HepG2 (cell line): ENCODE results near the gene MAP1LC3B. TPM values are rescaled to one million over a fixed set of nuclear protein-coding genes. Genes with fewer than 3 reads are reported as not detected.

ENCODE experiments used
- AGO2 ChIP-seq: fragments of 200-400 bp; formaldehyde crosslinking; optimal IDR thresholded peaks from 2 replicates; pipeline ENCODE3; 2017; ENCODE audit warnings: mild to moderate bottlenecking, low read depth, low read length, moderate library complexity
- EEA1 ChIP-seq: sonication (generic); formaldehyde crosslinking; IDR thresholded peaks from 2 replicates; pipeline ENCODE4 v1.5.1; 2020; ENCODE audit warnings: mild to moderate bottlenecking, missing genetic modification reagents, borderline replicate concordance
- KDM2A ChIP-seq: sonication (generic); formaldehyde crosslinking; IDR thresholded peaks from 2 replicates; pipeline ENCODE4 v1.4.0; 2020; ENCODE audit warnings: low read depth, missing genetic modification reagents, borderline replicate concordance
- NBN ChIP-seq: fragments of 450-650 bp; conservative IDR thresholded peaks from 2 replicates; pipeline ENCODE4 v1.6.1; 2017
- POLR2G ChIP-seq: fragments of 200-400 bp; formaldehyde crosslinking; IDR thresholded peaks from 2 replicates; pipeline ENCODE4 v1.6.1; 2018; ENCODE audit warnings: mild to moderate bottlenecking, low read depth, low read length, moderate library complexity
- TBX3 ChIP-seq: fragments of 450-650 bp; IDR thresholded peaks from 2 replicates; pipeline ENCODE4 v1.6.1; 2017; ENCODE audit warnings: antibody characterized with exemption, mild to moderate bottlenecking, inconsistent platforms, borderline replicate concordance
- TGIF2 ChIP-seq: IDR thresholded peaks from 2 replicates; pipeline ENCODE4 v1.6.1; 2016; ENCODE audit warnings: control low read depth, missing compliant biosample characterization
- ZNF616 ChIP-seq: sonication (generic); formaldehyde crosslinking; IDR thresholded peaks from 2 replicates; pipeline ENCODE4 v1.5.0; 2020; ENCODE audit warnings: low read depth, mild to moderate bottlenecking, missing genetic modification reagents
- polyA plus RNA-seq, 8 experiments: library from polyadenylated mRNA; depleted of rRNA in 3 of 8; stranded (reverse) in 7 of 8; unstranded in 1 of 8; fragments of >200 nt; fragmentation: Illumina TruSeq in 4 of 8; extraction: Trizol in 4 of 8; gene quantifications; 2 replicates each; pipeline versions ENCODE4 v1.2.1 to v1.2.3, GENCODE V29; 2011 to 2016; ENCODE audit warnings: low read depth in 4 of 8, missing spikeins in 1 of 8, mixed read lengths in 1 of 8; ENCODE audit not compliant: insufficient read depth in 1 of 8
- total RNA-seq, 5 experiments: library from RNA; depleted of rRNA; stranded (reverse); fragments of >200 nt; fragmentation: Illumina TruSeq; extraction: Trizol; gene quantifications; 2 replicates each; pipeline ENCODE4 v1.2.3, GENCODE V29; 2016; ENCODE audit warnings: low read depth in 1 of 5
- TF ChIP-seq, protein P1 (sequence below): IDR thresholded peaks from 2 replicates; pipeline ENCODE4 v1.6.1; 2012; ENCODE audit warnings: low read length, improper control_type of control experiment
- TF ChIP-seq, protein P2 (sequence below): sonication (generic); formaldehyde crosslinking; IDR thresholded peaks from 2 replicates; pipeline ENCODE4 v1.5.1; 2020; ENCODE audit warnings: mild to moderate bottlenecking, missing genetic modification reagents, moderate library complexity

Gene MAP1LC3B
- total and polyA plus RNA-seq, 2 of the 13 experiments (the other 11 are each of a cell fraction or from before 2014, with no cell fraction given), result 15.7 to 37.4 TPM

DNA sequence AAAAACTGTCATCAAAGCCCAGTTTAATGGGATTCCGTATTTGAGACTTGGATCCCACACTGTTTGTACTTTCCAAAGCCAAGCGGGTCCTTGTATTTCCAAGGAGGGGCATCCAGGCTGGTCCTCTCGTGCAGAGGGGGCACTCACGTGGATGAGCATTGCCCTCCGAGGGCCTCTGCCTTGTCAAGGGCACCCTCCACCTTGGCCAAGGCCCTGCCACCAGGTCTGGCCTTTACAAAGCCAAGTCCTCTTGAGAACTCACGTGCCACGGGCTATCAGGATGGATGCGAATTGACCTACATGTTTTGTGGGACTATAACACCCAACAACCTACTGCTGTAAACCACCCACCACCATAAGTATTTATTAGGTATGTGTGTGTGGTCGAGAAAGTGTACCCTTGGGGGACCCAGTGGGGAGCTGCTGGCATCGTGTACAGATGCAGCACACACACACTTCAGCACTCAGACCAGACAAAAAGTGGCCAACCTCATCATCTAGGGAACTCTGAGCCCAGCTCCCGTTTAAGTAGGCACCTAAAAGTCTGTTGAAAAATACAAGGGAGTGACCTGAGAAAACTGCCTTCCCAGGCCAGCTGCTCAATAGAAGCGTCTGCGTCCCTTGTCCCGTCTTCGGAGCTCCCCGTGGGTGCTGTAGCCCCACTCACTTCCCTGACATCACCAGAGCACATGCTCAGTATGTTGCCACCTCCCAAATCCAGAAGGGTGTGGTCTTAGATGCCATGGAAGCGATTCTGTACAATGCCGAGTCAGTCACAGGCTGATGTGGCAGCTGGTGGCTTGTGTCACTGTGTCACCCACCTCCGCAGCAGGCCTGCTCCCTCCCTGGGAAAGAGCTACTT, 12.9 kb downstream of the MAP1LC3B start (continued):
- TF ChIP-seq, protein P1, sequence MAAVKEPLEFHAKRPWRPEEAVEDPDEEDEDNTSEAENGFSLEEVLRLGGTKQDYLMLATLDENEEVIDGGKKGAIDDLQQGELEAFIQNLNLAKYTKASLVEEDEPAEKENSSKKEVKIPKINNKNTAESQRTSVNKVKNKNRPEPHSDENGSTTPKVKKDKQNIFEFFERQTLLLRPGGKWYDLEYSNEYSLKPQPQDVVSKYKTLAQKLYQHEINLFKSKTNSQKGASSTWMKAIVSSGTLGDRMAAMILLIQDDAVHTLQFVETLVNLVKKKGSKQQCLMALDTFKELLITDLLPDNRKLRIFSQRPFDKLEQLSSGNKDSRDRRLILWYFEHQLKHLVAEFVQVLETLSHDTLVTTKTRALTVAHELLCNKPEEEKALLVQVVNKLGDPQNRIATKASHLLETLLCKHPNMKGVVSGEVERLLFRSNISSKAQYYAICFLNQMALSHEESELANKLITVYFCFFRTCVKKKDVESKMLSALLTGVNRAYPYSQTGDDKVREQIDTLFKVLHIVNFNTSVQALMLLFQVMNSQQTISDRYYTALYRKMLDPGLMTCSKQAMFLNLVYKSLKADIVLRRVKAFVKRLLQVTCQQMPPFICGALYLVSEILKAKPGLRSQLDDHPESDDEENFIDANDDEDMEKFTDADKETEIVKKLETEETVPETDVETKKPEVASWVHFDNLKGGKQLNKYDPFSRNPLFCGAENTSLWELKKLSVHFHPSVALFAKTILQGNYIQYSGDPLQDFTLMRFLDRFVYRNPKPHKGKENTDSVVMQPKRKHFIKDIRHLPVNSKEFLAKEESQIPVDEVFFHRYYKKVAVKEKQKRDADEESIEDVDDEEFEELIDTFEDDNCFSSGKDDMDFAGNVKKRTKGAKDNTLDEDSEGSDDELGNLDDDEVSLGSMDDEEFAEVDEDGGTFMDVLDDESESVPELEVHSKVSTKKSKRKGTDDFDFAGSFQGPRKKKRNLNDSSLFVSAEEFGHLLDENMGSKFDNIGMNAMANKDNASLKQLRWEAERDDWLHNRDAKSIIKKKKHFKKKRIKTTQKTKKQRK, result no peak
- peak; percentile 45 for TF ChIP-seq KDM2A (CRISPR knock-in tag)
- TF ChIP-seq, protein P2, sequence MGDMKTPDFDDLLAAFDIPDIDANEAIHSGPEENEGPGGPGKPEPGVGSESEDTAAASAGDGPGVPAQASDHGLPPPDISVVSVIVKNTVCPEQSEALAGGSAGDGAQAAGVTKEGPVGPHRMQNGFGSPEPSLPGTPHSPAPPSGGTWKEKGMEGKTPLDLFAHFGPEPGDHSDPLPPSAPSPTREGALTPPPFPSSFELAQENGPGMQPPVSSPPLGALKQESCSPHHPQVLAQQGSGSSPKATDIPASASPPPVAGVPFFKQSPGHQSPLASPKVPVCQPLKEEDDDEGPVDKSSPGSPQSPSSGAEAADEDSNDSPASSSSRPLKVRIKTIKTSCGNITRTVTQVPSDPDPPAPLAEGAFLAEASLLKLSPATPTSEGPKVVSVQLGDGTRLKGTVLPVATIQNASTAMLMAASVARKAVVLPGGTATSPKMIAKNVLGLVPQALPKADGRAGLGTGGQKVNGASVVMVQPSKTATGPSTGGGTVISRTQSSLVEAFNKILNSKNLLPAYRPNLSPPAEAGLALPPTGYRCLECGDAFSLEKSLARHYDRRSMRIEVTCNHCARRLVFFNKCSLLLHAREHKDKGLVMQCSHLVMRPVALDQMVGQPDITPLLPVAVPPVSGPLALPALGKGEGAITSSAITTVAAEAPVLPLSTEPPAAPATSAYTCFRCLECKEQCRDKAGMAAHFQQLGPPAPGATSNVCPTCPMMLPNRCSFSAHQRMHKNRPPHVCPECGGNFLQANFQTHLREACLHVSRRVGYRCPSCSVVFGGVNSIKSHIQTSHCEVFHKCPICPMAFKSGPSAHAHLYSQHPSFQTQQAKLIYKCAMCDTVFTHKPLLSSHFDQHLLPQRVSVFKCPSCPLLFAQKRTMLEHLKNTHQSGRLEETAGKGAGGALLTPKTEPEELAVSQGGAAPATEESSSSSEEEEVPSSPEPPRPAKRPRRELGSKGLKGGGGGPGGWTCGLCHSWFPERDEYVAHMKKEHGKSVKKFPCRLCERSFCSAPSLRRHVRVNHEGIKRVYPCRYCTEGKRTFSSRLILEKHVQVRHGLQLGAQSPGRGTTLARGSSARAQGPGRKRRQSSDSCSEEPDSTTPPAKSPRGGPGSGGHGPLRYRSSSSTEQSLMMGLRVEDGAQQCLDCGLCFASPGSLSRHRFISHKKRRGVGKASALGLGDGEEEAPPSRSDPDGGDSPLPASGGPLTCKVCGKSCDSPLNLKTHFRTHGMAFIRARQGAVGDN (CRISPR knock-in tag), result peak; percentile 5; the same call in 1 of the 2 replicates
- no peak for TF ChIP-seq ZNF616 (CRISPR knock-in tag)
- TF ChIP-seq TGIF2 (CRISPR knock-in tag), result 0 out of 2 replicates have a peak, but pooled peaks have one; percentile 20
- TF ChIP-seq POLR2G, result peak; percentile 75; the same call in 1 of the 2 replicates
- TF ChIP-seq EEA1 (CRISPR knock-in tag), result 0 out of 2 replicates have a peak, but pooled peaks have one; percentile 31
- no peak for TF ChIP-seq TBX3
- peak; percentile 80 for TF ChIP-seq AGO2
- TF ChIP-seq NBN, result no peak
